ENCODE measurements around the gene OR51B4. TPM values are rescaled to one million over a fixed set of nuclear protein-coding genes. Genes with fewer than 3 reads are reported as not detected.
A peak's percentile ranks its signal among the peaks of the same experiment; 100 is the strongest.

The OR51B4 gene
- total and polyA plus RNA-seq, 9 of the 15 experiments (the other 6 are each of a cell fraction or from before 2014, with no cell fraction given) = 17.1 to 64.6 (median 39.9) TPM

- TF ChIP-seq ELF2 (CRISPR knock-in tag; IDR thresholded peaks at IDR 0.05) (no peak), POLR2H (tag; IDR thresholded peaks at IDR 0.05; ENCODE audit: low read depth) (no peak), ZNF589 (CRISPR knock-in tag; IDR thresholded peaks at IDR 0.05; ENCODE audit: low read depth) (peak; percentile 68; the same call in 1 of the 2 replicates), ZBTB17 (CRISPR knock-in tag; IDR thresholded peaks at IDR 0.05) (no peak), ZNF395 (CRISPR knock-in tag; IDR thresholded peaks at IDR 0.05) (peak; percentile 73; the same call in 1 of the 2 replicates), USF2 (CRISPR knock-in tag; IDR thresholded peaks at IDR 0.05) (peak; percentile 89), TRIM24 (IDR thresholded peaks at IDR 0.05) (0 out of 4 replicates have a peak, but pooled peaks of 1 of the 2 experiments have one; percentile 57), ZNF75A (CRISPR knock-in tag; IDR thresholded peaks at IDR 0.05) (no peak), ZNF785 (CRISPR knock-in tag; IDR thresholded peaks at IDR 0.05) (no peak), KLF1 (tag; IDR thresholded peaks at IDR 0.05) (no peak), ZNF740 (CRISPR knock-in tag; IDR thresholded peaks at IDR 0.05) (no peak), ZNF740 (tag; IDR thresholded peaks at IDR 0.05) (peak in 1 of 2 experiments; percentile 43; a peak in 1 of 4 replicates), ZNF263 (CRISPR knock-in tag; IDR thresholded peaks at IDR 0.05; ENCODE audit: borderline replicate concordance) (no peak), KLF13 (tag; IDR thresholded peaks at IDR 0.05; ENCODE audit: borderline replicate concordance, low read depth) (peak; percentile 36; the same call in 1 of the 2 replicates), SRSF7 (optimal IDR thresholded peaks at IDR 0.05; ENCODE audit: low read depth, low read length) (no peak), BCLAF1 (IDR thresholded peaks at IDR 0.05; ENCODE audit: borderline replicate concordance in 1 of 2, control insufficient read depth in 1 of 2, low read depth in 2 of 2, low read length in 1 of 2) (no peak), CREB5 (CRISPR knock-in tag; IDR thresholded peaks at IDR 0.05) (no peak), EGR1 (conservative IDR thresholded peaks at IDR 0.05) (peak; percentile 77), RB1 (IDR thresholded peaks at IDR 0.05; ENCODE audit: low read depth) (no peak), MTA1 (IDR thresholded peaks at IDR 0.05; ENCODE audit: borderline replicate concordance) (peak; percentile 22; the same call in 1 of the 2 replicates), NFE2 (IDR thresholded peaks at IDR 0.05; ENCODE audit: low read depth) (peak; percentile 93)
Observed at GRCh38 chr11:5258543-5259262, 43.0 kb downstream of the OR51B4 start (continued).
